ENCODE data around the gene SYTL2.

- TF ChIP-seq CTCF (IDR thresholded peaks at IDR 0.05): no peak
- no peak for TF ChIP-seq POLR2A (IDR thresholded peaks at IDR 0.05)
Observed at GRCh38 chr11:85806876-85807275, 4.1 kb downstream of the SYTL2 start.

All from tibial nerve (tissue), 3 donors.